Measurements from ENCODE around the gene CD33. TPM values are rescaled to one million over a fixed set of nuclear protein-coding genes. Genes with fewer than 3 reads are reported as not detected.
"Not testable (repeated sequence)": the region's sequence is repeated elsewhere in the genome, so short reads cannot be mapped to it uniquely, and the experiment has no call there.

Gene CD33
- total RNA-seq, 3 donors from 2014 or later (not counting 1 experiment from before 2014, with no cell fraction given) = 2.3 to 6.5 (median 6.0) TPM

DNA sequence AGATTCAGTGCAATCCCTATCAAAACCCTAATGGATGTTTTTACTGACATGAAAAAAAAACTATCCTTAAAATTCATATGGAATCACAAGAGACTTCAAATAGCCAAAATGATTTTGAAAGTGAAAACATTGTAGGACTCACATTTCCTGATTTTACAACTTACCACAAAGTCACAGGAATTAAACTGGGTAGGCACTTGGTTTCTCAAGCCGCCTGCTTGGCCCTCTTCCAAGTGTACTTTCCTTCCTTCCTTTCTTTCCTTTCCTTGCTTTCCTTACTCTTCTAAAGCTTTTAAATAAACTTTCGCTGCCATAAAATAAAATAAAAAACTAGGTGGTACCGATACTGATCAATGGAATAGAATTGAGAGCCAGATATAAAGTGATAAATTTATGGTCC lies 21.0 kb upstream of the CD33 start:
- Histone ChIP-seq H3K36me3 (ENCODE audit: control insufficient read depth, insufficient read depth, low read length) (no peaks in the 10 kb centered on the region), H3K9me3 (ENCODE audit: control insufficient read depth, insufficient read depth, low read length) (no peaks in the 10 kb centered on the region), H3K4me3 (ENCODE audit: low read length) (no peak overlapping the region), H3K4me1 (ENCODE audit: control insufficient read depth, insufficient read depth, low read length) (peaks cover 2% of the 10 kb centered on the region), H3K27me3 (ENCODE audit: control insufficient read depth, insufficient read depth, low read length) (peaks cover 2% of the 10 kb centered on the region), H3K27ac (ENCODE audit: low read length) (no peak overlapping the region)
- H3K27me3 Mint-ChIP-seq (ENCODE audit: low read depth in 2 of 2) = peaks cover 13 to 16% of the 10 kb centered on the region in 2 donors
- no peak overlapping the region for H3K27ac Mint-ChIP-seq
- 39% methylated on average over 3 of the region's 3 CpGs for WGBS (ENCODE audit: insufficient coverage)
- DNase-seq (no peak), ATAC-seq (no peak)
- H3K36me3 Mint-ChIP-seq = no peaks in the 10 kb centered on the region
- intact Hi-C loops (cut with micrococcal nuclease) = no loop called here
- H3K9me3 Mint-ChIP-seq = no peaks in the 10 kb centered on the region
- TF ChIP-seq, protein P1, sequence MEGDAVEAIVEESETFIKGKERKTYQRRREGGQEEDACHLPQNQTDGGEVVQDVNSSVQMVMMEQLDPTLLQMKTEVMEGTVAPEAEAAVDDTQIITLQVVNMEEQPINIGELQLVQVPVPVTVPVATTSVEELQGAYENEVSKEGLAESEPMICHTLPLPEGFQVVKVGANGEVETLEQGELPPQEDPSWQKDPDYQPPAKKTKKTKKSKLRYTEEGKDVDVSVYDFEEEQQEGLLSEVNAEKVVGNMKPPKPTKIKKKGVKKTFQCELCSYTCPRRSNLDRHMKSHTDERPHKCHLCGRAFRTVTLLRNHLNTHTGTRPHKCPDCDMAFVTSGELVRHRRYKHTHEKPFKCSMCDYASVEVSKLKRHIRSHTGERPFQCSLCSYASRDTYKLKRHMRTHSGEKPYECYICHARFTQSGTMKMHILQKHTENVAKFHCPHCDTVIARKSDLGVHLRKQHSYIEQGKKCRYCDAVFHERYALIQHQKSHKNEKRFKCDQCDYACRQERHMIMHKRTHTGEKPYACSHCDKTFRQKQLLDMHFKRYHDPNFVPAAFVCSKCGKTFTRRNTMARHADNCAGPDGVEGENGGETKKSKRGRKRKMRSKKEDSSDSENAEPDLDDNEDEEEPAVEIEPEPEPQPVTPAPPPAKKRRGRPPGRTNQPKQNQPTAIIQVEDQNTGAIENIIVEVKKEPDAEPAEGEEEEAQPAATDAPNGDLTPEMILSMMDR (IDR thresholded peaks at IDR 0.05) = no peak
- no peaks in the 10 kb centered on the region for H3K4me1 Mint-ChIP-seq
- no peak overlapping the region for H3K4me3 Mint-ChIP-seq

GRCh38 chr19:51204321-51204720 lies 20.6 kb upstream of the CD33 start:
- H3K36me3 ChIP-seq (ENCODE audit: control insufficient read depth, insufficient read depth, low read length) = no peaks in the 10 kb centered on the region
- H3K4me1 Mint-ChIP-seq = no peaks in the 10 kb centered on the region

DNA sequence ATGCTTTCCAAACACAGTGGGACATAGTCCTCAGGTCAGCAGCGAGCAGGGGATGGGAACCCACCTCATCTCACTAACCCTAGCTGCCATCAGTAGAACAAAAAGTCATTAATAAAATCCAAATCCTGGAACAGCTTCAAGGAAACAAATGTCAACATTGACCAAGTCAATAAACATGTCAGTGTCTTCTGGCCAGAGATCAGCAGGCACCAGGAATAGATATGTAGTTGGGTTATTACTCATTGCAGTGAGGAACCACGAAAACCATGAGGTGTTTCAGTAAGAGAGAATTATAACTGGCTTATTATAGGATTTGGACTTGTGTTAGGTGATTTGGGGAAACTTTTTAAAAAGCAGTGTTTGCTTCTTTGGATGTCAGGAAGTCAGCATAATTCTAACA lies 17.1 kb upstream of the CD33 start:
- TF ChIP-seq, protein P1 (IDR thresholded peaks at IDR 0.05) = no peak
- H3K4me1 ChIP-seq (ENCODE audit: control insufficient read depth, insufficient read depth, low read length) = peaks cover 11% of the 10 kb centered on the region
- H3K27ac Mint-ChIP-seq = no peak overlapping the region
- H3K36me3 ChIP-seq (ENCODE audit: control insufficient read depth, insufficient read depth, low read length) = no peaks in the 10 kb centered on the region
- no peak for DNase-seq
- H3K27me3 ChIP-seq (ENCODE audit: control insufficient read depth, insufficient read depth, low read length) = no peaks in the 10 kb centered on the region
- H3K4me1 Mint-ChIP-seq = no peaks in the 10 kb centered on the region
- intact Hi-C loops (cut with micrococcal nuclease) = no loop called here
- peaks cover 0 to 6% of the 10 kb centered on the region in 2 donors for H3K27me3 Mint-ChIP-seq (ENCODE audit: low read depth in 2 of 2)
- no peak overlapping the region for H3K4me3 Mint-ChIP-seq
- no peaks in the 10 kb centered on the region for H3K9me3 Mint-ChIP-seq
- no peak overlapping the region for H3K4me3 ChIP-seq (ENCODE audit: low read length)
- H3K36me3 Mint-ChIP-seq = no peaks in the 10 kb centered on the region
- no peaks in the 10 kb centered on the region for H3K9me3 ChIP-seq (ENCODE audit: control insufficient read depth, insufficient read depth, low read length)
- no peak for ATAC-seq
- no peak overlapping the region for H3K27ac ChIP-seq (ENCODE audit: low read length)
- 67% methylated on average over 2 of the region's 2 CpGs for WGBS (ENCODE audit: insufficient coverage)

More at GRCh38 chr19:51204321-51204720, 20.6 kb upstream of the CD33 start:
- Histone ChIP-seq H3K27ac (ENCODE audit: low read length) (no peak overlapping the region), H3K27me3 (ENCODE audit: control insufficient read depth, insufficient read depth, low read length) (peaks cover 2% of the 10 kb centered on the region), H3K4me1 (ENCODE audit: control insufficient read depth, insufficient read depth, low read length) (peaks cover 2% of the 10 kb centered on the region), H3K4me3 (ENCODE audit: low read length) (no peak overlapping the region), H3K9me3 (ENCODE audit: control insufficient read depth, insufficient read depth, low read length) (no peaks in the 10 kb centered on the region)
- Mint-ChIP-seq H3K4me3 (no peak overlapping the region), H3K27me3 (ENCODE audit: low read depth in 2 of 2) (peaks cover 13 to 16% of the 10 kb centered on the region in 2 donors), H3K36me3 (no peaks in the 10 kb centered on the region), H3K27ac (no peak overlapping the region), H3K9me3 (no peaks in the 10 kb centered on the region)
- intact Hi-C loops (cut with micrococcal nuclease) = no loop called here
- TF ChIP-seq, protein P1 (IDR thresholded peaks at IDR 0.05) = no peak
- WGBS (ENCODE audit: insufficient coverage) = 85% methylated on average over 6 of the region's 6 CpGs
- DNase-seq (no peak), ATAC-seq (no peak)

DNA sequence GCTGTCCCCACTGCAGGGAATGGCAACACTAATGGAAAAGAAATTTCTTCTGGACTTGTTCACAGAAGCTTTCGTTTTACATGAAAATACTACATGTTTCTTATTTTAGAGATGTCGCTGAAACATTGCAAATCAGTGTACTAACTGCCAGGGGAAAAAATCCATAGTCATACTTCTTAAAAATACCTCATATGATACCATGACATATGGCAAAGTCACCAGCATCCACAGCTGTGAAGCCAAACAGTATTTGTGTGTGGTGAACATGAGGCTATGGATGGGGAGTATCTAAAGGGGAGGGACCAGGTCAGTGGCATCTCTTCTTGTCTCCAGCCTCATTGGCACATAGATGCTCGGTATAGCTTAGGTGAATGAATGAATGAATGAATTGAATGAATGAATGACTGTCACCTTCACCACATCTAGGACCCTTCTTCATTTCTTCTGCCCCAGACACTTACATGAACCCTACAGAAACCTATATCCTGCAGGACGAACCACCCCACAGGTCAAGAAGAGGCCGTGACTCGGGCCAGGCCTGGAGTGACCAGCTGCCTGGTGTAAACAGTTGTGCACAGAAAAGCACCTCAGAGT lies 14.6 kb upstream of the CD33 start:
- no peaks in the 10 kb centered on the region for H3K4me1 Mint-ChIP-seq
- H3K9me3 Mint-ChIP-seq = no peaks in the 10 kb centered on the region
- ATAC-seq = peak in 1 of 3 donors; percentile 10

DNA sequence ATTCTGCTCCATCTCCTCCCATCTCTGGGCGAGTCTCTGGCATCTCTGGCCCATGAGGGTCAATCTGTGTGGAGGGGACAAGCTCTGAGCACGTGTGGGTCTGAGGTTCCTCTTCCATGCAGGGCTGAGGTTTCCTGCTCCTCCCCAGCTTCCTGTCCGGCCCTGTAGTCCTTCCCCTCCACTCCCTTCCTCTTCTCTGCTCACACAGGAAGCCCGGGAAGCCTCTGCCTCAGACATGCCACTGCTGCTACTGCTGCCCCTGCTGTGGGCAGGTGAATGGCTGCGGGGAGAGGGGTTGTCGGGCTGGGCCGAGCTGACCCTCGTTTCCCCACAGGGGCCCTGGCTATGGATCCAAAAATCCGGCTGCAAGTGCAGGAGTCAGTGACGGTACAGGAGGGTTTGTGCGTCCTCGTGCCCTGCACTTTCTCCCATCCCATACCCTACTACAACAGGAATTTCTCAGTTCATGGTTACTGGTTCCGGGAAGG lies 14.0 kb upstream of the CD33 start:
- H3K4me1 ChIP-seq (ENCODE audit: control insufficient read depth, insufficient read depth, low read length); H3K9me3 Mint-ChIP-seq; H3K4me1 Mint-ChIP-seq; H3K27ac ChIP-seq (ENCODE audit: low read length); intact Hi-C loops (cut with micrococcal nuclease); H3K4me3 ChIP-seq (ENCODE audit: low read length); H3K4me3 Mint-ChIP-seq; DNase-seq; H3K9me3 ChIP-seq (ENCODE audit: control insufficient read depth, insufficient read depth, low read length); H3K27me3 ChIP-seq (ENCODE audit: control insufficient read depth, insufficient read depth, low read length); H3K36me3 ChIP-seq (ENCODE audit: control insufficient read depth, insufficient read depth, low read length); H3K27ac Mint-ChIP-seq; H3K36me3 Mint-ChIP-seq; H3K27me3 Mint-ChIP-seq (ENCODE audit: low read depth in 2 of 2): not testable (repeated sequence)
- WGBS (ENCODE audit: insufficient coverage) = 32% methylated on average over 13 of the region's 13 CpGs
- ATAC-seq = peak in 2 of 3 donors; percentile 40 to 57

More for the DNA sequence above, 14.6 kb upstream of the CD33 start:
- Histone ChIP-seq H3K9me3 (ENCODE audit: control insufficient read depth, insufficient read depth, low read length) (no peaks in the 10 kb centered on the region), H3K36me3 (ENCODE audit: control insufficient read depth, insufficient read depth, low read length) (no peaks in the 10 kb centered on the region), H3K4me3 (ENCODE audit: low read length) (no peak overlapping the region), H3K27ac (ENCODE audit: low read length) (no peak overlapping the region), H3K4me1 (ENCODE audit: control insufficient read depth, insufficient read depth, low read length) (peaks cover 8% of the 10 kb centered on the region), H3K27me3 (ENCODE audit: control insufficient read depth, insufficient read depth, low read length) (no peaks in the 10 kb centered on the region)
- Mint-ChIP-seq H3K27ac (no peak overlapping the region), H3K36me3 (no peaks in the 10 kb centered on the region), H3K4me3 (no peak overlapping the region), H3K27me3 (ENCODE audit: low read depth in 2 of 2) (peaks cover 0 to 6% of the 10 kb centered on the region in 2 donors)
- DNase-seq = no peak
- WGBS (ENCODE audit: insufficient coverage) = 82% methylated on average over 5 of the region's 6 CpGs
- intact Hi-C loops (cut with micrococcal nuclease) = no loop called here
- TF ChIP-seq, protein P1 (IDR thresholded peaks at IDR 0.05) = no peak
